HEK293 (cell line): ENCODE results near the gene ZBTB48.
A peak's percentile ranks its signal among the peaks of the same experiment; 100 is the strongest.

Source experiments
- CTCF ChIA-PET: fragments of 350-600 bp; formaldehyde crosslinking; extraction: SDS; loops from one replicate; lab custom pipeline; 2021; ENCODE audit warnings: antibody characterized with exemption; lab: Yijun Ruan, JAX
- POLR2A ChIA-PET: fragments of 300-600 bp; formaldehyde crosslinking; extraction: SDS; loops from one replicate; lab custom pipeline; 2020; ENCODE audit warnings: antibody characterized with exemption, inconsistent platforms; lab: Yijun Ruan, JAX
- H3K27ac ChIP-seq: fragments of 200-500 bp; sonication (Bioruptor generic); 2 replicates; pipeline ENCODE4 v1.5.1; 2014; ENCODE audit warnings: low read depth, low read length, control low read depth, inconsistent platforms; ENCODE audit errors: extremely low read depth
- H3K36me3 ChIP-seq, 2 experiments: fragments of 200-500 bp in 1 of 2; sonication (Bioruptor generic) in 1 of 2; 1 replicate in 1 of 2; 2 replicates in 1 of 2; pipeline ENCODE4 v1.5.1; 2014 to 2017; ENCODE audit warnings: inconsistent platforms in 2 of 2, low read length in 2 of 2; ENCODE audit not compliant: control insufficient read depth in 2 of 2, insufficient read depth in 1 of 2
- H3K4me1 ChIP-seq: fragments of 200-500 bp; sonication (Bioruptor generic); 2 replicates; pipeline ENCODE4 v1.5.1; 2014; ENCODE audit warnings: mild to moderate bottlenecking, low read length, inconsistent platforms; ENCODE audit not compliant: control insufficient read depth, insufficient read depth
- H3K4me3 ChIP-seq: 2 replicates; pipeline ENCODE4 v1.5.1; 2011; ENCODE audit warnings: low read depth, mild to moderate bottlenecking, control low read depth, low read length, moderate library complexity
- H3K9me3 ChIP-seq: fragments of 200-500 bp; sonication (Bioruptor generic); 2 replicates; pipeline ENCODE4 v1.5.1; 2014; ENCODE audit warnings: low read depth, low read length, inconsistent platforms; ENCODE audit not compliant: control insufficient read depth, insufficient read depth
- AEBP2 ChIP-seq: fragments of 450-650 bp; formaldehyde crosslinking; IDR thresholded peaks from 2 replicates; pipeline ENCODE4 v1.5.1; 2016; ENCODE audit warnings: missing biosample characterization, missing genetic modification characterization, borderline replicate concordance
- ATF2 ChIP-seq: fragments of 450-650 bp; formaldehyde crosslinking; IDR thresholded peaks from 2 replicates; pipeline ENCODE4 v1.5.1; 2016; ENCODE audit warnings: missing biosample characterization, missing genetic modification characterization, low read depth
- GFI1B ChIP-seq: fragments of 450-650 bp; formaldehyde crosslinking; IDR thresholded peaks from 2 replicates; pipeline ENCODE4 v1.5.1; 2016; ENCODE audit warnings: missing biosample characterization, missing genetic modification characterization
- GLIS1 ChIP-seq: fragments of 450-650 bp; formaldehyde crosslinking; IDR thresholded peaks from 2 replicates; pipeline ENCODE4 v1.5.1; 2016; ENCODE audit warnings: missing biosample characterization, missing genetic modification characterization
- GLIS2 ChIP-seq: fragments of 450-650 bp; formaldehyde crosslinking; IDR thresholded peaks from 2 replicates; pipeline ENCODE4 v1.5.1; 2016; ENCODE audit warnings: missing biosample characterization, missing genetic modification characterization
- KLF8 ChIP-seq: fragments of 450-650 bp; formaldehyde crosslinking; IDR thresholded peaks from 2 replicates; pipeline ENCODE4 v1.5.1; 2016; ENCODE audit warnings: missing biosample characterization, missing genetic modification characterization
- PATZ1 ChIP-seq: fragments of 450-650 bp; formaldehyde crosslinking; IDR thresholded peaks from 2 replicates; pipeline ENCODE4 v1.5.1; 2016; ENCODE audit warnings: missing biosample characterization, missing genetic modification characterization
- PRDM6 ChIP-seq: fragments of 450-650 bp; formaldehyde crosslinking; IDR thresholded peaks from 2 replicates; pipeline ENCODE4 v1.5.1; 2017; ENCODE audit warnings: missing biosample characterization, missing genetic modification characterization
- SP2 ChIP-seq: fragments of 450-650 bp; formaldehyde crosslinking; IDR thresholded peaks from 2 replicates; pipeline ENCODE4 v1.5.1; 2016; ENCODE audit warnings: missing biosample characterization, missing genetic modification characterization
- TRIM28 ChIP-seq: IDR thresholded peaks from 2 replicates; pipeline ENCODE4 v1.6.1; 2011; ENCODE audit warnings: low read length, control low read depth, borderline replicate concordance
- ZBTB10 ChIP-seq: fragments of 450-650 bp; formaldehyde crosslinking; IDR thresholded peaks from 2 replicates; pipeline ENCODE4 v1.5.1; 2016; ENCODE audit warnings: missing biosample characterization, missing genetic modification characterization
- ZBTB26 ChIP-seq: fragments of 450-650 bp; formaldehyde crosslinking; optimal IDR thresholded peaks from 2 replicates; pipeline ENCODE3; 2016; ENCODE audit warnings: missing biosample characterization, mild to moderate bottlenecking, missing genetic modification characterization
- ZBTB7A ChIP-seq: fragments of 450-650 bp; formaldehyde crosslinking; IDR thresholded peaks from 2 replicates; pipeline ENCODE4 v1.5.1; 2016; ENCODE audit warnings: low read depth, missing biosample characterization, missing genetic modification characterization
- ZEB2 ChIP-seq: fragments of 450-650 bp; formaldehyde crosslinking; IDR thresholded peaks from 2 replicates; pipeline ENCODE4 v1.5.1; 2016; ENCODE audit warnings: missing biosample characterization, missing genetic modification characterization
- ZNF548 ChIP-seq: fragments of 450-650 bp; formaldehyde crosslinking; IDR thresholded peaks from 2 replicates; pipeline ENCODE4 v1.5.1; 2016; ENCODE audit warnings: missing biosample characterization, missing genetic modification characterization
- ZNF626 ChIP-seq: fragments of 450-650 bp; sonication (Bioruptor Pico); formaldehyde crosslinking; IDR thresholded peaks from 2 replicates; pipeline ENCODE4 v1.5.1; 2018; ENCODE audit warnings: missing biosample characterization, missing genetic modification characterization, inconsistent platforms
- ZNF639 ChIP-seq: fragments of 450-650 bp; formaldehyde crosslinking; IDR thresholded peaks from 2 replicates; pipeline ENCODE4 v1.5.1; 2016; ENCODE audit warnings: missing biosample characterization, missing genetic modification characterization
- ZNF654 ChIP-seq: fragments of 450-650 bp; formaldehyde crosslinking; IDR thresholded peaks from 2 replicates; pipeline ENCODE4 v1.5.1; 2016; ENCODE audit warnings: low read depth, missing biosample characterization, missing genetic modification characterization
- ZNF658 ChIP-seq: fragments of 450-650 bp; formaldehyde crosslinking; IDR thresholded peaks from 2 replicates; pipeline ENCODE4; 2016; ENCODE audit warnings: missing biosample characterization, missing genetic modification characterization
- ZNF664 ChIP-seq: fragments of 450-650 bp; formaldehyde crosslinking; IDR thresholded peaks from 2 replicates; pipeline ENCODE4 v1.5.1; 2016; ENCODE audit warnings: missing biosample characterization, missing genetic modification characterization

ZBTB48 gene

GRCh38 chr1:6614019-6614928 lies 34.5 kb downstream of the ZBTB48 start (continued):
- TF ChIP-seq ZNF639 (tag by site-specific recombination), result no peak
- peak; percentile 42 for TF ChIP-seq SP2 (tag by site-specific recombination)

GRCh38 chr1:6614929-6615785 lies 35.4 kb downstream of the ZBTB48 start:
- ChIA-PET CTCF (no interaction called here), POLR2A (interaction anchor here (0.6 to 1.0 kb wide), 4 partner anchors 11 to 59 kb away, joined by 3 to 6 read pairs (median 4); no protein-coding TSS in a partner anchor)
- Histone ChIP-seq H3K9me3 (no peaks in the 10 kb centered on the region), H3K4me3 (peak overlapping the region; percentile 88), H3K27ac (peak overlapping the region; percentile 54), H3K36me3 (peaks cover 20 to 38% of the 10 kb centered on the region in 2 experiments; a peak in 2 of 3 replicates), H3K4me1 (no peaks in the 10 kb centered on the region)
- peak; percentile 23; the same call in 1 of the 2 replicates for TF ChIP-seq ZEB2 (tag by site-specific recombination)
- no peak for TF ChIP-seq PRDM6 (tag by site-specific recombination)
- no peak for TF ChIP-seq AEBP2 (tag by site-specific recombination)
- no peak for TF ChIP-seq ZNF664 (tag by site-specific recombination)
- TF ChIP-seq PATZ1 (tag by site-specific recombination), result peak; percentile 58; the same call in 1 of the 2 replicates
- 0 out of 2 replicates have a peak, but pooled peaks have one; percentile 31 for TF ChIP-seq ZBTB7A (tag by site-specific recombination)
- TF ChIP-seq ZNF658 (tag by site-specific recombination), result no peak
- no peak for TF ChIP-seq KLF8 (tag by site-specific recombination)
- TF ChIP-seq GLIS2 (tag by site-specific recombination), result peak; percentile 67
- no peak for TF ChIP-seq ATF2 (tag by site-specific recombination)
- peak; percentile 33 for TF ChIP-seq GLIS1
- no peak for TF ChIP-seq ZNF626 (tag by site-specific recombination)
- TF ChIP-seq SP2 (tag by site-specific recombination), result peak; percentile 19; the same call in 1 of the 2 replicates
- no peak for TF ChIP-seq ZNF548 (tag by site-specific recombination)
- no peak for TF ChIP-seq TRIM28
- TF ChIP-seq GFI1B (tag by site-specific recombination), result no peak
- TF ChIP-seq ZBTB26 (tag by site-specific recombination), result peak; percentile 65
- no peak for TF ChIP-seq ZNF654 (tag by site-specific recombination)
- TF ChIP-seq ZBTB10, result 0 out of 2 replicates have a peak, but pooled peaks have one; percentile 18
